K562 (cell line): Measurements from ENCODE around the gene AIFM3. TPM values are rescaled to one million over a fixed set of nuclear protein-coding genes. Genes with fewer than 3 reads are reported as not detected.

Experiments
- ATAC-seq: fragments of 200-7000 bp; cut with Tn5 transposase; 3 replicates; pipeline ENCODE4 v1.9.1; 2020; ENCODE audit warnings: moderate library complexity
- BruUV-seq: library from RNA; stranded (reverse); fragments of 400-500 nt; replicated peaks from 2 replicates; lab custom pipeline; 2021; lab: Mats Ljungman, UMichigan
- CTCF ChIA-PET: fragments of 300-600 bp; formaldehyde crosslinking; extraction: SDS; loops from one replicate; lab custom pipeline; 2021; ENCODE audit warnings: low intra/inter-chr PET ratio; lab: Yijun Ruan, JAX
- POLR2A ChIA-PET: fragments of 300-600, 350-650 bp; sonication (Branson Sonifier 250); formaldehyde crosslinking; extraction: SDS; loops from one replicate; lab custom pipeline; 2021; ENCODE audit warnings: antibody characterized with exemption, inconsistent platforms; lab: Yijun Ruan, JAX
- DNase-seq, 4 experiments: peaks; one replicate each; pipeline versions ENCODE4 v3.0.0 to v3.0.0-alpha.2; 2011 to 2018; ENCODE audit warnings: low spot score in 3 of 4, mixed read lengths in 3 of 4; ENCODE audit errors: extremely low read depth in 1 of 4
- FAIRE-seq: peaks from 2 replicates; lab custom pipeline; 2011; peaks lifted over from hg19 to GRCh38; lab: Jason Lieb, UNC
- H2AFZ ChIP-seq: 2 replicates; pipeline ENCODE4 v1.6.0; 2011; ENCODE audit warnings: low read depth, low read length, control low read depth, inconsistent platforms
- H3K27ac ChIP-seq: fragments of 200-600 bp; 3 replicates; pipeline ENCODE4 v1.8.0; 2011; ENCODE audit warnings: low read depth, mild to moderate bottlenecking, control low read depth, inconsistent platforms, low read length, moderate library complexity, mixed read lengths; ENCODE audit errors: extremely low read depth
- H3K27me3 ChIP-seq, 2 experiments: fragments of 300-600 bp in 1 of 2; 2 replicates in 1 of 2; 3 replicates in 1 of 2; pipeline versions ENCODE4 v1.6.0 to v1.8.0; 2011; ENCODE audit warnings: inconsistent platforms in 2 of 2, low read length in 2 of 2, mild to moderate bottlenecking in 1 of 2, mixed read lengths in 1 of 2, moderate library complexity in 1 of 2; ENCODE audit not compliant: control insufficient read depth in 2 of 2, insufficient read depth in 2 of 2
- H3K36me3 ChIP-seq: fragments of 300-600 bp; 3 replicates; pipeline ENCODE4 v1.8.0; 2011; ENCODE audit warnings: mild to moderate bottlenecking, low read length, inconsistent platforms; ENCODE audit not compliant: control insufficient read depth, insufficient read depth
- H3K4me1 ChIP-seq, 2 experiments: fragments of 200-600 bp in 1 of 2; replicated peaks in 1 of 2; 2 replicates in 1 of 2; 3 replicates in 1 of 2; pipeline versions ENCODE4 v1.5.1 to v1.8.0; 2011; ENCODE audit warnings: inconsistent platforms in 2 of 2, low read length in 2 of 2, mild to moderate bottlenecking in 1 of 2, mixed read lengths in 1 of 2, moderate library complexity in 1 of 2; ENCODE audit not compliant: control insufficient read depth in 2 of 2, insufficient read depth in 2 of 2
- H3K4me2 ChIP-seq: 2 replicates; pipeline ENCODE4 v1.6.1; 2011; ENCODE audit warnings: low read length, control low read depth, inconsistent platforms, mixed read lengths; ENCODE audit not compliant: insufficient read depth
- H3K4me3 ChIP-seq: fragments of 200-600 bp; sonication (generic), shearing (Covaris generic); 2 replicates; pipeline ENCODE4 v1.5.1; 2016; ENCODE audit warnings: control low read depth, inconsistent platforms
- H3K79me2 ChIP-seq: fragments of 200-600 bp; 3 replicates; pipeline ENCODE4 v1.8.0; 2011; ENCODE audit warnings: low read length, inconsistent platforms; ENCODE audit not compliant: control insufficient read depth, insufficient read depth
- H3K9ac ChIP-seq, 2 experiments: 2 replicates each; pipeline versions ENCODE4 v1.6.0 to v1.6.1; 2011; ENCODE audit warnings: low read depth in 2 of 2, low read length in 2 of 2, control low read depth in 1 of 2, inconsistent platforms in 1 of 2, mild to moderate bottlenecking in 1 of 2, mixed read lengths in 1 of 2; ENCODE audit not compliant: insufficient read depth in 1 of 2
- H3K9me1 ChIP-seq: one replicate; pipeline ENCODE4 v1.6.0; 2011; ENCODE audit warnings: inconsistent platforms, mild to moderate bottlenecking, low read length, moderate library complexity; ENCODE audit not compliant: control insufficient read depth, insufficient read depth
- H3K9me3 ChIP-seq: replicated peaks from 2 replicates; pipeline ENCODE4 v1.5.1; 2011; ENCODE audit warnings: low read depth, low read length, inconsistent platforms; ENCODE audit not compliant: control insufficient read depth, insufficient read depth
- H4K20me1 ChIP-seq: replicated peaks from 2 replicates; pipeline ENCODE4 v1.6.1; 2011; ENCODE audit warnings: low read length, inconsistent platforms, mixed read lengths; ENCODE audit not compliant: control insufficient read depth, insufficient read depth
- ARID1B ChIP-seq: fragments of 450-650 bp; IDR thresholded peaks from 2 replicates; pipeline ENCODE4 v1.6.1; 2016; ENCODE audit warnings: antibody characterized with exemption, mild to moderate bottlenecking, inconsistent platforms
- ARID4B ChIP-seq: sonication (generic); formaldehyde crosslinking; IDR thresholded peaks from 2 replicates; pipeline ENCODE4 v1.8.0; 2022; ENCODE audit warnings: mild to moderate bottlenecking, missing genetic modification reagents
- CEBPG ChIP-seq, 3 experiments: fragments of 200-800 bp in 1 of 3; sonication (Bioruptor generic) in 1 of 3; sonication (generic) in 1 of 3; formaldehyde crosslinking in 1 of 3; IDR thresholded peaks in 2 of 3; conservative IDR thresholded peaks in 1 of 3; 2 replicates each; pipeline versions ENCODE4 v1.6.1 to v1.8.0; 2016 to 2022; ENCODE audit warnings: missing compliant biosample characterization in 2 of 3, missing genetic modification characterization in 2 of 3, mild to moderate bottlenecking in 1 of 3, missing genetic modification reagents in 1 of 3
- ETV6 ChIP-seq, 3 experiments: fragments of 150-350 bp in 1 of 3; sonication (generic) in 1 of 3; formaldehyde crosslinking in 1 of 3; IDR thresholded peaks; 2 replicates each; pipeline versions ENCODE4 v1.6.1 to v1.8.0; 2014 to 2022; ENCODE audit warnings: borderline replicate concordance in 2 of 3, low read depth in 2 of 3, antibody characterized with exemption in 1 of 3, low read length in 1 of 3, mild to moderate bottlenecking in 1 of 3, missing genetic modification reagents in 1 of 3
- HDAC2 ChIP-seq: fragments of 450-650 bp; IDR thresholded peaks from 2 replicates; pipeline ENCODE4 v1.6.1; 2016; ENCODE audit warnings: mild to moderate bottlenecking
- ILF3 ChIP-seq: fragments of 450-650 bp; IDR thresholded peaks from 2 replicates; pipeline ENCODE4 v1.6.1; 2018; ENCODE audit warnings: antibody characterized with exemption, mild to moderate bottlenecking, moderate library complexity, borderline replicate concordance
- NCOA2 ChIP-seq, 2 experiments: fragments of 450-650 bp; IDR thresholded peaks; 2 replicates each; pipeline ENCODE4 v1.6.1; 2018; ENCODE audit warnings: mild to moderate bottlenecking in 2 of 2, moderate library complexity in 1 of 2; ENCODE audit not compliant: partially characterized antibody in 2 of 2
- NONO ChIP-seq, 2 experiments: fragments of 200-400 bp in 1 of 2; fragments of 450-650 bp in 1 of 2; formaldehyde crosslinking in 1 of 2; IDR thresholded peaks; 2 replicates each; pipeline ENCODE4 v1.6.1; 2017; ENCODE audit warnings: low read depth in 2 of 2, mild to moderate bottlenecking in 2 of 2, moderate library complexity in 2 of 2, low read length in 1 of 2
- U2AF1 ChIP-seq: fragments of 200-400 bp; formaldehyde crosslinking; optimal IDR thresholded peaks from 2 replicates; pipeline ENCODE3; 2017; ENCODE audit warnings: mild to moderate bottlenecking, low read depth, low read length, moderate library complexity
- ZNF263 ChIP-seq: sonication (generic); formaldehyde crosslinking; IDR thresholded peaks from 2 replicates; pipeline ENCODE4 v1.8.0; 2022; ENCODE audit warnings: mild to moderate bottlenecking, missing genetic modification reagents, borderline replicate concordance
- ZNF586 ChIP-seq: fragments of 450-650 bp; formaldehyde crosslinking; conservative IDR thresholded peaks from 2 replicates; pipeline ENCODE4 v1.4.0; 2020; ENCODE audit warnings: mild to moderate bottlenecking, moderate library complexity
- ZNF740 ChIP-seq, 3 experiments: fragments of 200-800 bp in 1 of 3; sonication (Bioruptor generic) in 1 of 3; sonication (generic) in 1 of 3; formaldehyde crosslinking in 1 of 3; IDR thresholded peaks; 2 replicates each; pipeline versions ENCODE4 v1.6.1 to v1.8.0; 2016 to 2022; ENCODE audit warnings: mild to moderate bottlenecking in 2 of 3, missing compliant biosample characterization in 2 of 3, missing genetic modification characterization in 2 of 3, missing genetic modification reagents in 1 of 3
- ZNF75A ChIP-seq: fragments of 450-650 bp; formaldehyde crosslinking; IDR thresholded peaks from 2 replicates; pipeline ENCODE4 v1.4.0; 2020; ENCODE audit warnings: mild to moderate bottlenecking
- WGBS: fragments of 100-300 bp; shearing (Covaris generic); methylation state at CpG from one replicate; pipeline ENCODE4 v1.1.6; 2016; ENCODE audit warnings: low coverage, mixed read lengths; ENCODE audit not compliant: insufficient coverage; ENCODE audit errors: missing lambda C conversion rate; 5-methylcytosine and 5-hydroxymethylcytosine counted together
- in situ Hi-C: fragments of 300-500 bp; cut with MboI; formaldehyde crosslinking; loops from 4 replicates; pipeline ENCODE4 v1.15.0; 2018; ENCODE audit warnings: inconsistent platforms, mixed read lengths
- intact Hi-C: fragments of 100-400 bp; cut with micrococcal nuclease; formaldehyde crosslinking; loops from 2 replicates; pipeline ENCODE4 v1.14.2; 2022
- polyA plus RNA-seq, 8 experiments: library from polyadenylated mRNA; depleted of rRNA in 4 of 8; stranded (reverse) in 5 of 8; unstranded in 3 of 8; fragments of >200 nt; fragmentation: Nextera tagmentation in 2 of 8; fragmentation: Illumina TruSeq in 1 of 8; extraction: Ambion mirVana in 2 of 8; extraction: Trizol in 1 of 8; gene quantifications; 2 replicates each; pipeline versions ENCODE4 v1.2.1 to v1.2.3, GENCODE V29; 2011 to 2014; ENCODE audit warnings: inconsistent platforms in 1 of 8, missing spikeins in 1 of 8
- total RNA-seq, 7 experiments: library from RNA; depleted of rRNA in 6 of 7; stranded (reverse); fragments of >200 nt in 6 of 7; fragmentation: Illumina TruSeq in 2 of 7; extraction: Trizol in 2 of 7; gene quantifications; 2 replicates each; pipeline versions ENCODE4 v1.2.1 to v1.2.3, GENCODE V29; 2011 to 2021; ENCODE audit warnings: low replicate concordance in 1 of 7

AIFM3 gene
- total and polyA plus RNA-seq, 9 of the 15 experiments (the other 6 are each of a cell fraction or from before 2014, with no cell fraction given), result 0.03 to 0.20 (median 0.07) TPM; not detected in 1

- Histone ChIP-seq H3K27ac (no peak overlapping the region), H3K4me3 (no peak overlapping the region), H3K4me1 (peaks cover 0 to 11% of the 10 kb centered on the region in 2 experiments; a peak in 2 of 5 replicates), H2AFZ (no peak overlapping the region), H3K79me2 (peaks cover 69% of the 10 kb centered on the region), H4K20me1 (peaks cover 80% of the 10 kb centered on the region), H3K36me3 (peaks cover 80% of the 10 kb centered on the region), H3K4me2 (no peak overlapping the region), H3K9me3 (no peaks in the 10 kb centered on the region), H3K27me3 (no peaks in the 10 kb centered on the region), H3K9me1 (peaks cover 12% of the 10 kb centered on the region), H3K9ac (peak overlapping the region in 1 of 2 experiments; percentile 9; a peak in 1 of 4 replicates)
- no peak for ATAC-seq
- intact Hi-C loops (no loop called here), in situ Hi-C loops (loop anchor here (25.0 kb wide), 1 partner anchor 186 kb away; no protein-coding TSS in a partner anchor)
- no peak for DNase-seq
- WGBS, result 92% methylated on average over 10 of the region's 10 CpGs
- POLR2A ChIA-PET, result interaction anchor here (0.5 to 64.4 kb wide), 14 partner anchors 9 to 976 kb away, joined by 3 to 1556 read pairs (median 3); partner anchors contain the start of genes AIFM3, CRKL, P2RX6 and THAP7
- CTCF ChIA-PET, result no interaction called here
- no TSS peak for BruUV-seq
- FAIRE-seq, result no peak
- 0 out of 2 replicates have a peak, but pooled peaks have one; percentile 49 for TF ChIP-seq ILF3
- TF ChIP-seq CEBPG (CRISPR knock-in tag; IDR thresholded peaks at IDR 0.05), result no peak
- TF ChIP-seq CEBPG (tag; conservative IDR thresholded peaks at IDR 0.05 in 1 of 2, IDR thresholded peaks at IDR 0.05 in 1 of 2), result no peak
- TF ChIP-seq ARID1B, result no peak
- TF ChIP-seq HDAC2, result no peak
- TF ChIP-seq ZNF740 (CRISPR knock-in tag; IDR thresholded peaks at IDR 0.05), result peak; percentile 61; the same call in 1 of the 2 replicates
- no peak for TF ChIP-seq ZNF740 (tag; IDR thresholded peaks at IDR 0.05)
- TF ChIP-seq ZNF75A (CRISPR knock-in tag), result no peak
- no peak for TF ChIP-seq ARID4B
- TF ChIP-seq ETV6 (IDR thresholded peaks at IDR 0.05; ENCODE audit: borderline replicate concordance in 1 of 2, low read depth in 2 of 2, low read length in 1 of 2), result 0 out of 4 replicates have a peak, but pooled peaks of 1 of the 2 experiments have one; percentile 6
- no peak for TF ChIP-seq ETV6 (CRISPR knock-in tag; IDR thresholded peaks at IDR 0.05; ENCODE audit: borderline replicate concordance)
- TF ChIP-seq ZNF586, result no peak
- no peak for TF ChIP-seq U2AF1
- 0 out of 4 replicates have a peak, but pooled peaks of 1 of the 2 experiments have one; percentile 30 for TF ChIP-seq NONO (IDR thresholded peaks at IDR 0.05; ENCODE audit: low read depth in 2 of 2, low read length in 1 of 2)
- 0 out of 2 replicates have a peak, but pooled peaks have one; percentile 31 for TF ChIP-seq ZNF263 (CRISPR knock-in tag)
- no peak for TF ChIP-seq NCOA2 (IDR thresholded peaks at IDR 0.05; ENCODE audit: partially characterized antibody in 2 of 2)
Measured at GRCh38 chr22:20951151-20951931, 15.7 kb upstream of the AIFM3 start.
